ENCODE data around the gene FTSJ3. TPM values are rescaled to one million over a fixed set of nuclear protein-coding genes. Genes with fewer than 3 reads are reported as not detected.
A peak's percentile ranks its signal among the peaks of the same experiment; 100 is the strongest.

The FTSJ3 gene
- total and polyA plus RNA-seq, 7 experiments from 2014 or later: 22.1 to 66.2 (median 52.8) TPM

DNA sequence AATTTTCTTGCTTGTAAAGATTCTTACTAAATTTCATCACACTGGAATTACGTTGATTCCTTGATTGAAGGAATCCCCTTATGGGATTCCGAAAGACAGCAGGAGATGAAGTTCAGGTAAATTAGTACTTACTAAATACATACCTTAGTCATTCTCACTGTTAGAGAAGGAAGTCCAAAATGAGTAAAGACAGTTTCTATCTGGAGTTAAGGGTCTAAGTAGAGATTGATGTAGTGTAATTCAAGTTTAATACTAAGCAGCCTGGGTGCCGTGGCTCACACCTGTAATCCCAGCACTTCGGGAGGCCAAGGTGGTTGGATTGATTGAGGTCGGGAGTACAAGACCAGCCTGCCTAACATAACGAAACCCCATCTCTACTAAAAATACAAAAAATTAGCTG is 43.9 kb downstream of the FTSJ3 start:
- Mint-ChIP-seq H3K9me3 (no peaks in the 10 kb centered on the region), H3K27ac (peak overlapping the region in 5 of 9 donors; percentile 8 to 72 (median 65)), H3K4me1 (peaks cover 37 to 69% (median 56%) of the 10 kb centered on the region in 7 donors), H3K27me3 (no peaks in the 10 kb centered on the region), H3K36me3 (peaks cover 0 to 28% (median 17%) of the 10 kb centered on the region in 5 donors), H3K4me3 (peak overlapping the region in 1 of 10 donors; percentile 21)
- POLR2A ChIA-PET: interaction anchor here (2.2 kb wide), 1 partner anchor 10 kb away, joined by 13 read pairs; the partner anchor contains the start of genes CCDC47 and DDX42
- CTCF ChIA-PET: no interaction called here
- DNase-seq: no peak
- no peaks in the 10 kb centered on the region for H3K9me3 ChIP-seq (ENCODE audit: control insufficient read depth in 2 of 3, low read length in 3 of 3)
- no peak overlapping the region for H3K27ac ChIP-seq (ENCODE audit: low read depth, low read length)
- H3K4me1 ChIP-seq (ENCODE audit: control insufficient read depth in 2 of 2, insufficient read depth in 2 of 2, low read length in 2 of 2): peaks cover 4 to 5% of the 10 kb centered on the region in 2 donors
- intact Hi-C loops (cut with micrococcal nuclease): no loop called here
- peaks cover 0 to 53% (median under 1%) of the 10 kb centered on the region in 3 experiments for H3K36me3 ChIP-seq (ENCODE audit: control insufficient read depth in 2 of 3, insufficient read depth in 3 of 3, low read length in 3 of 3)
- no peak for ATAC-seq
- H3K4me3 ChIP-seq (ENCODE audit: low read length): no peak overlapping the region
- H3K27me3 ChIP-seq (ENCODE audit: control insufficient read depth in 2 of 2, insufficient read depth in 2 of 2, low read length in 2 of 2): no peaks in the 10 kb centered on the region

DNA sequence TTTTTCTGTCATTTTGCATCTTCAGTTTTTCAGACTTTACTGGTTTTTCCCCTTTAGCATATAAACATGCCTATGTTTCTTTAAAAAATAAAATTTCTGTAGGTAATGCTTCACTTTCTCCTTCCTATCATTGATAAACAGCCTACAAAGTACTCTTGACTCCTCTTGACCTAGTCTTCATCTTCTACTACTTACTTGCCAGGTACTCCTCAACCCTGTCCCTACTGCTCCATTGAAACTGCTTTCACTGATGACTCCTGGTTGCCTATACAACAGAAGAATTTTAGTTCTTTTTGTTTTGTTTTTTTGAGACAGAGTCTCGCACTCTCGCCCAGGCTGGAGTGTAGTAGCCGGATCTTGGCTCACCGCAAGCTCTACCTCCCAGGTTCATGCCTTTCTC is 46.5 kb downstream of the FTSJ3 start:
- no peak for ATAC-seq
- POLR2A ChIA-PET: no interaction called here
- H3K4me1 ChIP-seq (ENCODE audit: control insufficient read depth in 2 of 2, insufficient read depth in 2 of 2, low read length in 2 of 2): peaks cover 15 to 25% of the 10 kb centered on the region in 2 donors

DNA sequence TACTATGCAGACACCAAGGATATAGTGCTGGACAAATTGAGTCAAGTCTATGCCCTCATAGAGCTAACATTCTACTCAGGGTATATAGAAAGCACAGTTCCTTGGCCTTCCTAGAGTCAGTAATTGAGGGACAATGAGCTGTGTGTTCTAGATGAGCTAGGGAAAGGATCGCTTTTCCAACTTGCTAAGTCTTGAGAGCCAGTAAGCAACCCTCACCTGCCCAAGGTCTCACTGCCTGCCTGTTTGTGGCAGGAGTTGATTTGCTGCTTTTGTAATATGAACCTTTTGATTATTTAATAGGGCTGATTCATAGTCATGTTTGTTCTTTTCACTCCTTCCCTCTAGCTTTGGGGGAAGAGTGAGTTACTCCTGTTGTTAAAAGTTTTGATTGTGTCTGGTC is 47.0 kb downstream of the FTSJ3 start:
- Mint-ChIP-seq H3K4me3 (peak overlapping the region in 1 of 10 donors; percentile 25), H3K4me1 (peaks cover 46 to 89% (median 78%) of the 10 kb centered on the region in 7 donors), H3K36me3 (peaks cover 0 to 23% (median 20%) of the 10 kb centered on the region in 5 donors), H3K9me3 (no peaks in the 10 kb centered on the region), H3K27ac (peak overlapping the region in 5 of 9 donors; percentile 3 to 69 (median 13)), H3K27me3 (no peaks in the 10 kb centered on the region)
- H3K36me3 ChIP-seq (ENCODE audit: control insufficient read depth in 2 of 3, insufficient read depth in 3 of 3, low read length in 3 of 3): peaks cover 0 to 34% (median 0%) of the 10 kb centered on the region in 3 experiments
- ChIA-PET POLR2A (interaction anchor here (0.9 to 1.0 kb wide), 2 partner anchors 18 to 19 kb away, joined by 3 read pairs; no protein-coding TSS in a partner anchor), CTCF (interaction anchor here (0.5 to 0.6 kb wide), 2 partner anchors 25 to 569 kb away, joined by 3 read pairs; no protein-coding TSS in a partner anchor)
- intact Hi-C loops (cut with micrococcal nuclease): no loop called here
- no peak overlapping the region for H3K27ac ChIP-seq (ENCODE audit: low read depth, low read length)
- DNase-seq: no peak
- H3K9me3 ChIP-seq (ENCODE audit: control insufficient read depth in 2 of 3, low read length in 3 of 3): no peaks in the 10 kb centered on the region
- H3K27me3 ChIP-seq (ENCODE audit: control insufficient read depth in 2 of 2, insufficient read depth in 2 of 2, low read length in 2 of 2): no peaks in the 10 kb centered on the region
- peaks cover 18 to 29% of the 10 kb centered on the region in 2 donors for H3K4me1 ChIP-seq (ENCODE audit: control insufficient read depth in 2 of 2, insufficient read depth in 2 of 2, low read length in 2 of 2)
- ATAC-seq: no peak
- no peak overlapping the region for H3K4me3 ChIP-seq (ENCODE audit: low read length)

More for the DNA sequence above, 46.5 kb downstream of the FTSJ3 start:
- CTCF ChIA-PET: interaction anchor here (0.6 to 1.2 kb wide), 2 partner anchors 60 to 568 kb away, joined by 3 read pairs; no protein-coding TSS in a partner anchor
- H3K4me3 Mint-ChIP-seq: peak overlapping the region in 2 of 10 donors; percentile 25 to 45
- Histone ChIP-seq H3K4me3 (ENCODE audit: low read length) (no peak overlapping the region), H3K27me3 (ENCODE audit: control insufficient read depth in 2 of 2, insufficient read depth in 2 of 2, low read length in 2 of 2) (no peaks in the 10 kb centered on the region), H3K36me3 (ENCODE audit: control insufficient read depth in 2 of 3, insufficient read depth in 3 of 3, low read length in 3 of 3) (peaks cover 0 to 38% (median 0%) of the 10 kb centered on the region in 3 experiments), H3K9me3 (ENCODE audit: control insufficient read depth in 2 of 3, low read length in 3 of 3) (no peaks in the 10 kb centered on the region), H3K27ac (ENCODE audit: low read depth, low read length) (no peak overlapping the region)
- no peaks in the 10 kb centered on the region for H3K9me3 Mint-ChIP-seq
- no peak for DNase-seq
- H3K36me3 Mint-ChIP-seq: peaks cover 0 to 23% (median 20%) of the 10 kb centered on the region in 5 donors
- peak overlapping the region in 5 of 9 donors; percentile 9 to 64 (median 19) for H3K27ac Mint-ChIP-seq
- peaks cover 42 to 89% (median 78%) of the 10 kb centered on the region in 7 donors for H3K4me1 Mint-ChIP-seq
- no peaks in the 10 kb centered on the region for H3K27me3 Mint-ChIP-seq
- intact Hi-C loops (cut with micrococcal nuclease): no loop called here

DNA sequence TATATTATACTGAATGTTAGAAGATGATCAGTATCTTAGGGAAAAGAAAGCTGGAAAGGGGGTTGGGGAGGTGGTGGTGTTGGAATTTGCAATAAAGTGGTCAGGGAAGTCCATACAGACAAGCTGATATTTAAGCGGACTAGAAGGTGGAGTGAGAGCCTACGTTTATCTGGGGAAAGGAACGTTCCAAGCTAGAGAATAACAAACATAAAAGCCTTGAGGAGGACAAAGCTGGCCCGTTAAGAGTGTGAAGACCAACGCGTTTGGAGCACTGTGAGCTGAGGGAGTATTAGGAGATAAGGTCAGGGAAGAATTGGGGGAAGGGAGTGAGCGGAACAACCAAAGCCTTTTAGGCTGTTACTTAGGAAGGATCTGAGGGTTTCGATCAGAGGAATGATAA is 52.0 kb downstream of the FTSJ3 start:
- ChIA-PET CTCF (interaction anchor here (0.8 to 0.9 kb wide), 2 partner anchors 41 to 66 kb away, joined by 3 to 4 read pairs; no protein-coding TSS in a partner anchor), POLR2A (interaction anchor here (0.6 to 6.4 kb wide), 17 partner anchors 7 to 730 kb away, joined by 3 to 117 read pairs (median 6); partner anchors contain the start of genes CEP95, DDX5, LIMD2 and MAP3K3)
- no peak for DNase-seq
- Mint-ChIP-seq H3K4me1 (peaks cover 37 to 85% (median 74%) of the 10 kb centered on the region in 7 donors), H3K36me3 (peaks cover 0 to 40% (median 9%) of the 10 kb centered on the region in 5 donors), H3K27me3 (peaks cover 0 to 7% (median 0%) of the 10 kb centered on the region in 5 donors), H3K9me3 (peaks cover 0 to 6% (median 0%) of the 10 kb centered on the region in 11 donors), H3K27ac (peak overlapping the region; percentile 97 to 100 (median 99)), H3K4me3 (peak overlapping the region; percentile 91 to 99 (median 98))
- no peaks in the 10 kb centered on the region for H3K9me3 ChIP-seq (ENCODE audit: control insufficient read depth in 2 of 3, low read length in 3 of 3)
- H3K36me3 ChIP-seq (ENCODE audit: control insufficient read depth in 2 of 3, insufficient read depth in 3 of 3, low read length in 3 of 3): peaks cover 0 to 27% (median 0%) of the 10 kb centered on the region in 3 experiments
- peaks cover 24 to 43% of the 10 kb centered on the region in 2 donors for H3K4me1 ChIP-seq (ENCODE audit: control insufficient read depth in 2 of 2, insufficient read depth in 2 of 2, low read length in 2 of 2)
- no peaks in the 10 kb centered on the region for H3K27me3 ChIP-seq (ENCODE audit: control insufficient read depth in 2 of 2, insufficient read depth in 2 of 2, low read length in 2 of 2)
- no peak for ATAC-seq
- intact Hi-C loops (cut with micrococcal nuclease): loop anchor here (2.0 to 10.0 kb wide), 3 partner anchors 17 to 351 kb away; partner anchors contain the start of gene ICAM2 (in 1 of the 2)
- peak overlapping the region; percentile 85 for H3K4me3 ChIP-seq (ENCODE audit: low read length)
- peak overlapping the region; percentile 100 for H3K27ac ChIP-seq (ENCODE audit: low read depth, low read length)

DNA sequence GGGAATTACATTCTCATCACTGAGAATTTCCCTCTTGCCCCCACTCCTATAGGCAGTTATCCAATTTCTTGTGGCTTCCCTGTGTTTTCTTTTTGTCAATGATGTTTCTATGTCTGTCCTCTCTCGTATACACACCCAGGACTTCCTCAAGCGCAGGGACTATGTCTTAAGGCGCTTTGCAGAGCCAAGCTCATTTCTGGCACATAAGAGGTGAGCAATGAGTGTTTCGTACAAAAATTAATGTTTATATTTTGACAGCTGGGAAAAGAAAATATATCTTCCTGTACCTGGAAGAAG is 52.5 kb downstream of the FTSJ3 start:
- H3K27ac Mint-ChIP-seq: peak overlapping the region; percentile 97 to 100 (median 99)
- peak overlapping the region; percentile 85 for H3K4me3 ChIP-seq (ENCODE audit: low read length)
- H3K27me3 ChIP-seq (ENCODE audit: control insufficient read depth in 2 of 2, insufficient read depth in 2 of 2, low read length in 2 of 2): no peaks in the 10 kb centered on the region
- H3K27me3 Mint-ChIP-seq: peaks cover 0 to 7% (median 0%) of the 10 kb centered on the region in 5 donors
- peaks cover 0 to 40% (median 10%) of the 10 kb centered on the region in 5 donors for H3K36me3 Mint-ChIP-seq
- CTCF ChIA-PET: interaction anchor here (0.8 to 2.7 kb wide), 3 partner anchors 33 to 65 kb away, joined by 3 to 11 read pairs (median 4); no protein-coding TSS in a partner anchor
- H3K4me1 Mint-ChIP-seq: peaks cover 37 to 85% (median 74%) of the 10 kb centered on the region in 7 donors
- peak in 2 of 9 donors; percentile 25 to 28 for DNase-seq
- H3K9me3 ChIP-seq (ENCODE audit: control insufficient read depth in 2 of 3, low read length in 3 of 3): no peaks in the 10 kb centered on the region
- H3K4me3 Mint-ChIP-seq: peak overlapping the region; percentile 91 to 99 (median 98)
- peak overlapping the region; percentile 100 for H3K27ac ChIP-seq (ENCODE audit: low read depth, low read length)
- H3K4me1 ChIP-seq (ENCODE audit: control insufficient read depth in 2 of 2, insufficient read depth in 2 of 2, low read length in 2 of 2): peaks cover 24 to 46% of the 10 kb centered on the region in 2 donors
- intact Hi-C loops (cut with micrococcal nuclease): loop anchor here (1.0 to 10.0 kb wide), 6 partner anchors 18 to 370 kb away; partner anchors contain the start of genes ICAM2 (in 2 of the 2) and CYB561 (in 1 of the 2)
- no peak for ATAC-seq
- H3K9me3 Mint-ChIP-seq: peaks cover 0 to 6% (median 0%) of the 10 kb centered on the region in 11 donors
- POLR2A ChIA-PET: interaction anchor here (0.6 to 6.4 kb wide), 21 partner anchors 8 to 731 kb away, joined by 3 to 117 read pairs (median 6); partner anchors contain the start of genes CEP95, DDX5, LIMD2 and MAP3K3
- H3K36me3 ChIP-seq (ENCODE audit: control insufficient read depth in 2 of 3, insufficient read depth in 3 of 3, low read length in 3 of 3): peaks cover 0 to 26% (median 0%) of the 10 kb centered on the region in 3 experiments

DNA sequence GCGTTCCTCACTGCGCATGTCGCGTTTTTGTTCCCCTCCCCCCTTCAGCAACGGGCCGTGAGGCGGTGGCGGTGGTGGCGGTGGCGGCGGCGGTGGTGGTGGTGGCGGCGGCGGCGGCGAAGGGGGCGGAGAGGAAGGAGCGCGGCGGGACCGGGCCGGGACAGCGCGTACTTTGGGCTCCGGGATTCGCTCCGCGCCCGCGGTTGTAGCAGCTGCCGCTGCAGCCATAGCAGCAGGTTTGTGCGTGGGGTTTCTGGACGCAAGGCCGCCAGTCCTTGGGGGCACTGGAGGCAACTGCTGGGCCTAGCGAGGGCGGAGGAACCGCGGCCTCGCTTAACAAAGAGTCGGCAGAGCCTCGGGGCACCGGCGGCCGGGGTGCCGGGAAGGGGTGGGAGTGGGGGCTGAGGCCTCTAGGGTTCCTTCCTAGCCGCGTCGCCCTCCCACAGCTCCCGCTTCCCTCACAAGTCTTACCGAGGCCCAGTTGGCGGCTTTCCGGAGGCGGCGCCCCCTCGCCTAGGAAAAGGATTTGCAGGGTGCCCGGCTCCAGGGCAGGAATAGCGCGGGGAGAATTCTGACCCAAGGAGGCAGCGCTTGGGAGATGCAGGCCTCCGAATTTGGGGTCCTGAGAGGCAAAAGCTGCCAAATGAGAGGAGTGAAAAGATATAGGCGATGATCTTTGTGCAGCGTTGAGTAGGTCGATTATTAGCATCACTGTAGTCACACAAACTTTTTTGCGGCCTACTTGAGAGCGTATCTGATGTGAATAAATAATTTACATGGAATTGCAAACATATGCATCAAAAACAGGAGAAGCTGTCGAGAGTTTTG is 53.1 kb downstream of the FTSJ3 start, which contains the start of gene DDX42:
Gene DDX42 (plus strand): TSS at position 30 of the 828 bp plus-strand sequence. CDS start 12,880 bp downstream, outside the sequence.
- ATAC-seq: no peak
- Histone ChIP-seq H3K9me3 (ENCODE audit: control insufficient read depth in 2 of 3, low read length in 3 of 3) (no peaks in the 10 kb centered on the region), H3K36me3 (ENCODE audit: control insufficient read depth in 2 of 3, insufficient read depth in 3 of 3, low read length in 3 of 3) (peaks cover 0 to 20% (median 0%) of the 10 kb centered on the region in 3 experiments), H3K4me3 (ENCODE audit: low read length) (peak within 1 kb of the TSS; percentile 85), H3K27me3 (ENCODE audit: control insufficient read depth in 2 of 2, insufficient read depth in 2 of 2, low read length in 2 of 2) (no peaks in the 10 kb centered on the region), H3K4me1 (ENCODE audit: control insufficient read depth in 2 of 2, insufficient read depth in 2 of 2, low read length in 2 of 2) (peaks cover 21 to 46% of the 10 kb centered on the region in 2 donors), H3K27ac (ENCODE audit: low read depth, low read length) (peak within 1 kb of the TSS; percentile 100)
- Mint-ChIP-seq H3K27ac (peak within 1 kb of the TSS; percentile 97 to 100 (median 99)), H3K4me1 (peaks cover 32 to 84% (median 68%) of the 10 kb centered on the region in 7 donors), H3K27me3 (peaks cover 0 to 7% (median 0%) of the 10 kb centered on the region in 5 donors), H3K36me3 (peaks cover 0 to 35% (median 6%) of the 10 kb centered on the region in 5 donors), H3K9me3 (peaks cover 0 to 6% (median 0%) of the 10 kb centered on the region in 11 donors), H3K4me3 (peak within 1 kb of the TSS; percentile 91 to 99 (median 98))
- ChIA-PET POLR2A (interaction anchor here (0.7 to 6.4 kb wide), 35 partner anchors 8 to 731 kb away, joined by 3 to 117 read pairs (median 6); partner anchors contain the start of genes CEP95, DDX5, LIMD2 and MAP3K3), CTCF (interaction anchor here (0.8 to 2.7 kb wide), 6 partner anchors 32 to 77 kb away, joined by 3 to 11 read pairs (median 4); no protein-coding TSS in a partner anchor)
- intact Hi-C loops (cut with micrococcal nuclease): loop anchor here (1.0 to 10.0 kb wide), 6 partner anchors 18 to 371 kb away; partner anchors contain the start of genes ICAM2 (in 2 of the 2) and CYB561 (in 1 of the 2)
- peak in 6 of 9 donors; percentile 13 to 92 (median 53) for DNase-seq

Data from naive thymus-derived CD4-positive, alpha-beta T cell (primary cell).